Hematopoietic multipotent progenitor cell treated with erythropoietin and hydrocortisone succinate and interleukin-3 and kit ligand, for 4 days (in vitro differentiated cells): ENCODE measurements around the gene RNF20.

Source experiments
- DNase-seq: peaks from one replicate; pipeline ENCODE4 v3.0.0-alpha.2; 2015

The RNF20 gene

DNA sequence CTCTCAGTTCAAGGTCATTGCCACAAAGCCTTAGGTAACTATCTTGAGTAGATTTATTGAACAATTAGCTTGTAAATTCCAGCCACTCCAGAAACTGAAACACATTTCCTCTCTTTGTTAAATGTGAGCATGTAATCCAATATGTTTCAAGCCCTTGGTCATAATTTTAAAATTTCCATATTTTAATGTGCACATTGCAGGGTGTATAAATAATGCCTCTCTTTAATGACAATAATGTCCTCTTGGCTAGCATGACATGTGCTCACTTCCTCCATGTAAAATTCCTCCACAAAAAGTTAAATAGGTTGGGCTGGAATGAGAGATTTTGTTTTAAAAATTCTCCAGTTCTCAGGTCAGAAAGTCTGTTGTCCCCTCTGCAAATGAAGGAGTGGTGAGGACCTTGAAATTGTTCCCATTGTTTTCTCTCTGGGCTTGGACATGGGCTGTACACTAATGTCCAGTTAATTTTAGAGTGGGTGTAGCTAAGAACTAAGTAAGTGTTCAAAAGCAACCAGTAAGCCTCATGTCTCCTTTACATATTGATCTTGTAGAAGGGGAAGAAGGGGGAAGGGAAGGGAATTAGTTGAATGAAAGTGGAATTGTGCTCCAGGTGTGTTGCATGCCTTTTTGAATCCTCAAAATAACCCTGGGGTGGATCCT is 58.3 kb downstream of the RNF20 start:
- DNase-seq = no peak

DNA sequence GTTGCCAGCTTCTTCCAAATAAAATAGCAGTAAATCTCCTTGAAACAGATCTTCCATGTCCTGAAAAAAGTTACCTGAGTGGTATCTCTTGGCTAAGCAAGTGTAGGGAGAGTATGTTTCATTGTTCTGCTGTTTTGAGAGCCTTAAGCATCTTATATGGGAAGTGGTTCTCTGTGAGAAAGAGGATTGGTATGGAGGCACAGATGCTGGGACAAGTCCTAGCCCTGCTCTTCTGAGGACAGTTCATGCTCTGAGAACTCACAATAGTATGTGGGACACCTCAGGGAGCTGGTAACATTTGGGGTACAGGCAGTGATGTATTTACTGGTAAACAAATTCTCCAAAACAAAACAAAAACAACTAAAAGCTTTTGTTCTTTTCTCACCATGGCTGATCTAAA is 59.1 kb downstream of the RNF20 start:
- DNase-seq = no peak

DNA sequence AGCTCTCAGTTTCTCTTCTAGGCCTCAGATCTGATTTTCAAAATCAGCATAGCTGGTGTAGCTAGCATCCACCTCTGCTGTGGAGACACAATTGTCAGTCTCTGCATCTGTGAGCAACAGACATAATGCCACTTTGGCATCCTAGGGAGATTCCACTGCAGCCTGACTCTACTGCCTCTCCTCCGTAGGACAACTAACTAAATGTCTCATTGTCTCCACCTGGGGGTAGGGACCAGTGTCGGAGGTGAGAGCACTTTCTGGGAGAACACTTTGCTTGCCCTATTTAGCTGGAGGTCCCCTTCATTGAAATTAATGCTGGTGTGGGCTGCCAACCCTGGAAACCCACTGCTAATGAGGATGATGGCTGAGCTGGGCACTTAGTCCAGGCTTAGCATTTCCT is 59.7 kb downstream of the RNF20 start:
- DNase-seq = no peak

DNA sequence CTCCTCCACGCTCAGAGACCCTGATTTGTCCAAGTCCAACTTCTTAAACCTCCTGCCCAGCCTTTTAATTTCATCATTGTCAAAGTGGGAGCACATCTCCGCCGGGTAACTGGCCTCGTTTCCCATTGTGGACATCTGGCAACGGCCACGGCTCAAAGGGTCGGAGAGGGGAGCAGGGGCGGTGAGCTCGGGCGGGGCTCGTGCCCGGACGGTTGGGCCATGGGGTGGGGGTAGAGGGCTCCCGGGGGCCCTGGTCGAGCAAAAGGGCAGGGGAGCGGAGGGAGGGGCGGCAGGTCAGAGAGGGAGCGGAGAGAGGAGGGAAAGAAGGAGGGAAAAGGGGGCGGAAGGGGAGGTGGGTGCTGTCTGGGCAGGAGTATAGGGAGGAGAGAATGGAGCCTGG is 61.1 kb downstream of the RNF20 start, which contains the start of gene PPP3R2:
Gene PPP3R2, minus strand, starts transcription at position 174 of the 400 bp plus-strand sequence. Its CDS starts 48 bp downstream, at position 126.
- no peak for DNase-seq

DNA sequence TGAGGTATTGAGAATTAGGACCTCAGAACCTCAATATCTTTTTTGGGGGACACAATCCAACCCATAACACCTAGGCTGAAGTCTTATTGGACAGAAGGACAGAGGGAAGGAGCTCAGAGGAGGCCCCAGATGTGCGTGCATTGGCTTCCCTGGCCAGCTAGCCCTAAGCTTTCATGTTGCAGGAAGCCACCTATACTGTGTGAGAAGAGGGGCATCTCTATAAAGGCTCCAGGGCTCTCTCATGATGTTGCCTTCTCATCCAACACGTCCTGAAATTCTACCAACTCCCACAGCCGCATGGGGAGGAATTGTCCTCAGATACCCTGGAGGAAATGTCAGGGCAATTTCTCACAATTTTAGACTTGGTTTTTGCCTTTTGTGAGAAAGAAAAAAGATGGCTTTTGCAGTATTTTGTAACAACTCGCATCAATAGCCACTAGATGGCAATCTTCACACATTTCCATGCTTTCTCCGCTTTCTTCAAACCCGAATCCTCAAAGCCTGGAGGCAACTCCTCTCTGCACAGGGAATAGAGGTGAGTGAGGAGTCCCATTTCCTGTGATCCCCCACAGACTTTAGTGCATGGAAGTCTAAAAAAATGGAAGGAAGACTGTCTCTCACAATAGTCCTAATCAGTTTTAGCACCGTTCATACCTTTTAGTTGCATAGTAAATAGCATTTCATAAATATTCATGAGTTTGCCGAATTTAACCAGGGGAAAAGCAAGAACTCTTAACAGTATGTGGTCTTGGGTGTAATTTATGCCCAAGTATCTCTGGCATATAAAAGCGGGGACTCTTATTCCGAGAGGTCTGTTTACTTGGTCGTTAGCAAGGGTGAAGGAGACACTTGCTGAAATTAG is 68.5 kb downstream of the RNF20 start:
- peak; percentile 85 for DNase-seq

DNA sequence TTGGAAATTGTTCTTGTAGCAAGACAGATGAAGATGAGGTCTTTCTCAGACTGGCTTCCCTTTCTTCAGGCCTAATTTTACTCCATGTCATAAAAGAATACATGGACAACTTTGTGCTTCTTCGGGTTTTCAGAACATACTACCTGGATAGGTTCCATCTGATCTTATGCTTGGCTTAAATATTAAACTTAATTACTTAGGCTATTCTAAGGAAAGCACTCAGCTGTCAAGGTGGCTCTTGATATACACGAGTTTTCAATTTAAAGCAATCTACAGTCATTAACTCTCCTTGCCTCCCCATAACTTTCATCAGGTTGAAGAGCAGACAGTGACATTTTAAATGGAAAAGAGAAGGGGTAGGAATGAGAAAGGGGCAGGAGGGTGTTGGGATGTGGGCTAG is 70.6 kb downstream of the RNF20 start:
- DNase-seq = no peak

DNA sequence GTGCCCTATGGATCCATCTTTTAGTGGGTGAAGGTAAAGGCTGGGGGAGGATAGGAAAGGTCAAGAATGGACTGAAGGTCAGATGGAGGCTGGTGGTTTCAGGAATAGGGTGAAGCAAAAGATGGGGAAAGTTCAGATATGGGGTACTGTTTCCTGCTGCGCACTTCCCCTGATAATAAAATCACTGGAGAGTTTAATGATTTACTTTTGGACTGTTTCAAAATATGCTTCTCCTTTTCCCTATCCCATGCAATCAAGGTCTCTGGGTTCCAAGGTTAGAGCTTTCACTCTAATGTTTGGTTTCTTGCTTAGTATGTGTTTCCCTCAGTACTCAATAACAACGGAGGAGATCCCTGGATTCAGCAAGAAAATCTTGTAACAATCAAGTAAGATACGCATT is 71.9 kb downstream of the RNF20 start:
- DNase-seq = no peak
